Left colon (tissue), 2 donors: ENCODE measurements around the gene AIDA. TPM values are rescaled to one million over a fixed set of nuclear protein-coding genes. Genes with fewer than 3 reads are reported as not detected.
A peak's percentile ranks its signal among the peaks of the same experiment; 100 is the strongest.
"Not testable (repeated sequence)": the region's sequence is repeated elsewhere in the genome, so short reads cannot be mapped to it uniquely, and the experiment has no call there.

ENCODE experiments used
- ATAC-seq: fragments of 200-7000 bp; cut with Tn5 transposase; one replicate; pipeline ENCODE4 v1.9.1; 2020; ENCODE audit warnings: mild to moderate bottlenecking, moderate library complexity
- DNase-seq, 2 donors: peaks; one replicate each; pipeline ENCODE4 v3.0.0-alpha.2; 2020
- intact Hi-C, 2 donors: fragments of 100-400 bp; cut with DNase I in 1 of 2; cut with micrococcal nuclease in 1 of 2; formaldehyde crosslinking; loops; one replicate each; pipeline versions ENCODE4 v1.11.2 to v1.14.0; 2022; cut with DNase I, micrococcal nuclease
- total RNA-seq, 2 donors: library from RNA; stranded (reverse); fragmentation: NEBNext Ultra II Directional; extraction: Animal tissue kit (Norgen Biotek cat#: 25700); gene quantifications; one replicate each; pipeline ENCODE4 v1.2.1, GENCODE V29; 2021
- donor health status: DM: no; HTN: no; CAD: no.
- donor health status: DM: yes; HTN: yes; CAD: no.

AIDA gene
- total RNA-seq, 2 donors from 2014 or later = 30.6 to 41.2 TPM

- no peak for ATAC-seq
- DNase-seq = no peak
- intact Hi-C loops = no loop called here
Measured at GRCh38 chr1:222728746-222729145, 16.5 kb upstream of the AIDA start.

GRCh38 chr1:222716393-222716792 lies 4.1 kb upstream of the AIDA start:
- no peak for DNase-seq
- ATAC-seq = no peak
- intact Hi-C loops = loop anchor here in 1 of 2 donors (5.0 kb wide), 1 partner anchor 249 kb away; no protein-coding TSS in a partner anchor

GRCh38 chr1:222713091-222713961 lies 1.0 kb upstream of the AIDA start:
- intact Hi-C loops = loop anchor here in 1 of 2 donors (5.0 kb wide), 1 partner anchor 71 kb away; no protein-coding TSS in a partner anchor
- DNase-seq (peak; percentile 94 to 95), ATAC-seq (peak; percentile 83)

GRCh38 chr1:222711319-222712252 lies 705 bp downstream of the AIDA start:
- DNase-seq = peak; percentile 60 to 62
- intact Hi-C loops = loop anchor here in 1 of 2 donors (5.0 kb wide), 1 partner anchor 69 kb away; no protein-coding TSS in a partner anchor
- ATAC-seq = peak; percentile 50

GRCh38 chr1:222709700-222710153 lies 2.6 kb downstream of the AIDA start:
- intact Hi-C loops = loop anchor here in 1 of 2 donors (5.0 kb wide), 2 partner anchors 52 to 67 kb away; no protein-coding TSS in a partner anchor
- DNase-seq = no peak
- no peak for ATAC-seq

- intact Hi-C loops = loop anchor here in 1 of 2 donors (5.0 kb wide), 1 partner anchor 50 kb away; no protein-coding TSS in a partner anchor
- ATAC-seq (no peak), DNase-seq (no peak)
Measured at GRCh38 chr1:222706815-222707214, 5.5 kb downstream of the AIDA start.

- intact Hi-C loops = no loop called here
- DNase-seq = no peak
- ATAC-seq = no peak
Measured at GRCh38 chr1:222704260-222704659, 8.0 kb downstream of the AIDA start.

- DNase-seq (no peak), ATAC-seq (no peak)
- intact Hi-C loops = no loop called here
Measured at GRCh38 chr1:222702210-222702609, 10.1 kb downstream of the AIDA start.

GRCh38 chr1:222697826-222698225 lies 14.5 kb downstream of the AIDA start:
- intact Hi-C loops = no loop called here
- no peak for ATAC-seq
- no peak for DNase-seq

GRCh38 chr1:222697203-222697602 lies 15.1 kb downstream of the AIDA start:
- intact Hi-C loops = no loop called here
- no peak for DNase-seq
- ATAC-seq = no peak

- no peak for DNase-seq
- intact Hi-C loops = no loop called here
- no peak for ATAC-seq
Measured at GRCh38 chr1:222696741-222697140, 15.6 kb downstream of the AIDA start.

GRCh38 chr1:222694927-222695326 lies 17.4 kb downstream of the AIDA start:
- ATAC-seq = no peak
- no peak for DNase-seq
- intact Hi-C loops = no loop called here

- intact Hi-C loops = no loop called here
- no peak for DNase-seq
- no peak for ATAC-seq
Measured at GRCh38 chr1:222691016-222691415, 21.3 kb downstream of the AIDA start.

- no peak for DNase-seq
- intact Hi-C loops = no loop called here
- ATAC-seq = no peak
Measured at GRCh38 chr1:222680080-222680479, 32.2 kb downstream of the AIDA start.

GRCh38 chr1:222670110-222670509 lies 42.2 kb downstream of the AIDA start:
- intact Hi-C loops = no loop called here
- no peak for DNase-seq
- ATAC-seq = no peak

- intact Hi-C loops, ATAC-seq, DNase-seq: not testable (repeated sequence)
Measured at GRCh38 chr1:222669107-222669506, 43.2 kb downstream of the AIDA start.

- intact Hi-C loops, ATAC-seq, DNase-seq: not testable (repeated sequence)
Measured at GRCh38 chr1:222668184-222668583, 44.1 kb downstream of the AIDA start.

- ATAC-seq (no peak), DNase-seq (no peak)
- intact Hi-C loops = no loop called here
Measured at GRCh38 chr1:222665964-222666363, 46.3 kb downstream of the AIDA start.

GRCh38 chr1:222663431-222663934 lies 48.8 kb downstream of the AIDA start:
- DNase-seq = no peak
- ATAC-seq = no peak
- intact Hi-C loops = no loop called here
